Measurements from ENCODE around the gene TEDC1.

TEDC1 gene

GRCh38 chr14:105496831-105497591 lies 6.0 kb downstream of the TEDC1 start:
- DNase-seq (ENCODE audit: low read depth) = no peak

GRCh38 chr14:105497671-105498429 lies 6.8 kb downstream of the TEDC1 start:
- no peak for DNase-seq (ENCODE audit: low read depth)

- DNase-seq (ENCODE audit: low read depth) = no peak
These were observed 7.6 kb downstream of the TEDC1 start for GRCh38 chr14:105498430-105499255.

DNA sequence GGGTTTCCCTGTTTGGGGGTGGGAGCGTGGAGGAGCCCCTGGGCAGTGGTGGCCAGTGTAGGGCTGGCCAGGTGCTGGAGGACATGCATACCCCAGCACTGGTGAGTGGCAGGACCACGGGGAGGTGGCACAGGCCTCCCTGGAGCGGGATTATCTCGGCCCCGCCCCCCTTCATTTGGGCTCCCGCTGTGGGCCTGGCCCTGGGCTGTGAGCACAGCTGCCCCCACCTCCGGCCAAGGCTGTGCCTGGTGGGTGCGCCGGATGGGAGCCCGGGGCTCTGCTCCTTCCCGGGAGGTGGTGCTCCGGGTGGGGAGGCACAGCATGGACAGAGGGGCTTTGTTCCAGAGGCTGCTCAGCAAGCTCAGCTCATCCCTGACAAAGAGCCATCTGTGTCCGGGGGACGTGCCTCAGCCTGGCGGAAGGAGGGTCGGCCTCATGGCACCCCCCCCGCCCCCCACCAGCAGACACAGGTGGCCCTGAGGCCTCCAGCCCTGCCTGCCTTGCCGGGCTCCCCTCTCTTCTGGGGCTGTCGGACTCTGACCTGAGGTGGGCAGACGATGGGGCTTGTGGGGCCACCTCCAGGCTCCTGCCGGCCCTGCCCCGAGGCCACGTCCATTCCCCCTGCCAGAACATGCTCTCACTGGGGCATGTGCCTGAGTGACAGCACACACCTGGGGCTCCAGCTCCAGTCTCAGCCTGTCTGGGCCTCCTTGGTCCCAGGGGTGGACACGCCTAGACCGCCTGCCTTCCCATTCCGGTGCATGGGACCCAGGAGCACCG lies 8.4 kb downstream of the TEDC1 start:
- no peak for DNase-seq (ENCODE audit: low read depth)

DNA sequence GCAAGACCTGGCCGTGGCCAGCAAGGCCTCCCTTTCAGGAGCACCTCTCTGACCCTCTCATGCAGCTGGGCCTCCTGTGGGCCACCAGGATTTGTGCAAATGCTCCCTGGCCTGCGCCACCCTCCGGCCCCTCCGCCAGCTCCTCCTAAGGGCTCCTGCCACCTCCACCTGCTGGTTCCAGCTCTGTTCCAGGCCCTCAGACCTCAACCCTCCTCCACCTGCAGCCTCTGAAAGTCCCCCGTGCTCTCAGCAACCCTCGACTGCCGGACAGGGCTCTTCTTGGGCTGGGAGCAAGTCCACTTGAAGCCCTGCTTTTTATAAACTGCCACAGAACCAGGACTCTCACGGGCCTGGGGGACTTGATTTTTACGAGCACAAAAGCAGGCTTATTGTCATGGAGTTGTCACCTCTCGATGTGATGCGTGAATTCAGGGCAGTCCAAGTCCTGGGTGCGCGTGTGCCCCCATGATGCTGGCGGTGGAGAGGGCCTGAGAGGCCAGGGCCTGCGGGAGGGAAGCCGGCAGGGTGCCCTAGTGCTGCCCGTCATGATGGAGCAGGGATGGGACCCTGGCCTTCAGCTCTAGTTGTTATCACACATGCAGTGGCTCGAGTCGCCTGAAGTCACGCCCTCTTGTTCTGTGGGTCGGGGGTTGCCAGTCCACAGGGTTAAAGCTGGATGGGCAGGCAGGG lies 9.1 kb downstream of the TEDC1 start:
- no peak for DNase-seq (ENCODE audit: low read depth)

DNA sequence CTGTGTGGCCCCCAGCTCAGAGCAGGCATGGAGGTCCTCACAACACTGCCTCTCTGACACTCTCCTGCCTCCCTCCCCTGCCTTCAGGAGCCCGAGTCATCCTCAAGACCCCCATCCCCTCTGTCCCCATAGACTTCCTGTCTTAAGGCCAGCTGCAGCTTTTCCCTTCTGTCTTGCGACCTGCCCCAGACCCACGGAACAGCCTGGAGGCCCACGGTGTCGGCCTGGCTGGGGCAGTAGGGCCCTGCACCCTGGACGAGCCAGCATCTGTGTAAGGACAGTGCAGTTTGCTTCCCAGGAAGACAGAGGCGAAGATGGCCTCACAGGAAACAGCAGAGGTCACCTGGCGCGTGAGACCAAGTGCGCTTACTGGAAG lies 9.7 kb downstream of the TEDC1 start:
- no peak for DNase-seq (ENCODE audit: low read depth)

GRCh38 chr14:105501504-105502291 lies 10.7 kb downstream of the TEDC1 start:
- DNase-seq (ENCODE audit: low read depth) = no peak

DNA sequence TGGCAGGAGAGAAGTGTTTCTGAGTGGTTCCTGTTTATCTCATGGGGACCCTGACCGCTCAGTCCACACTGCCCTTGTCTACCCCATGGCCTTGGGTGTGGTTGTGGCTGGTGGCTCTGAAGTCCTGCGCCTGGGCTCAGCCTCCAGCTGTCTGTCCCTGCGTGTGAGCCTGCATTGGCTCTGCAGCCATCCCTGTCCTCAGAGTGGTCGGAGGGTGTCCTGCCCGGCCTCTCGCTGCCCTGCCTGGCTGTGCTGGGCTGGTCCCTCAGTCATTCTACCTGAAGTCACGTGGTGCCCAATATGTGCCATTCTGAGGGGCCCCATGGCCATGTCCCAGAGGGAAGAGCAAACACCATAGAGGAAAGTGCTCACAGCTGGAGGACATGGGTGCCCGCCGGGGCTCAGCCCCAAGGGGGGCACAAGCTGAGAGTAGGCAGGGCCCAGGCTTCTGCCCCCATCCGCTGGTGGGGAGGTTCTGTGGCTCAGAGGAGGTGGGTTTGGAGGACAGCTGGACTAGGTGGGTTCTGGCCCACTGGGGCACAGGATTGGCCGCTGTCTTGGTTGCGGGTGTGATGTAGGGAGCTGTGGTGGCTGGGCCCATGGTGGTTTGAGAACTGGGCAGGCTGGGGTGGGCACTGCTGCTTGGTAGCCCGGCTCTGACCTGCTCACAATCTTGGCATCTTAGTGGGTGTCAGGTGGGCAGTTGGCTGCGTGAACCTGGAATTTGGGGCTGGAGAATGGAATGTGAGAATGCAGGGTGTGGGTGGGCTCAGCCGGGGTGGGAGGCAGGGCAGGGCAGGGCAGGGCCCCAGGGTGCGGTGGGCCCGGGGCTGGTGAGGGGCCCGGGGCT lies 11.6 kb downstream of the TEDC1 start:
- DNase-seq (ENCODE audit: low read depth) = no peak

DNA sequence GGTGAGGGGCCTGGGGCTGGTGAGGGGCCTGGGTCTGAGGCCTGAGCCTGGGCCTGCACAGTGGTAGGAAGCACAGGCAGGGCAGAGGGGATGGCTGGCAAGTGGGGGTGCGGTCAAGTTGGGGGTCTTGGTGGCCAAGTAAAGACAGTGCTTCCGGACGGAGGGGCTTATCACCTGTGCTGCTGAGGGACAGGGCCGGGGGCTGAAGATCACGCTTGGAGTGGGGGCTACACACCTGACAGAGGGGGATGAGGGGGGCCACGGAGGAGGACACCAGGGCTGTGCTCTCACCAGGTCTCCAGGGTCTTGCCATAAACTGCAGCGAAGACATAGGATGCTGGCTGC lies 12.2 kb downstream of the TEDC1 start:
- no peak for DNase-seq (ENCODE audit: low read depth)

DNA sequence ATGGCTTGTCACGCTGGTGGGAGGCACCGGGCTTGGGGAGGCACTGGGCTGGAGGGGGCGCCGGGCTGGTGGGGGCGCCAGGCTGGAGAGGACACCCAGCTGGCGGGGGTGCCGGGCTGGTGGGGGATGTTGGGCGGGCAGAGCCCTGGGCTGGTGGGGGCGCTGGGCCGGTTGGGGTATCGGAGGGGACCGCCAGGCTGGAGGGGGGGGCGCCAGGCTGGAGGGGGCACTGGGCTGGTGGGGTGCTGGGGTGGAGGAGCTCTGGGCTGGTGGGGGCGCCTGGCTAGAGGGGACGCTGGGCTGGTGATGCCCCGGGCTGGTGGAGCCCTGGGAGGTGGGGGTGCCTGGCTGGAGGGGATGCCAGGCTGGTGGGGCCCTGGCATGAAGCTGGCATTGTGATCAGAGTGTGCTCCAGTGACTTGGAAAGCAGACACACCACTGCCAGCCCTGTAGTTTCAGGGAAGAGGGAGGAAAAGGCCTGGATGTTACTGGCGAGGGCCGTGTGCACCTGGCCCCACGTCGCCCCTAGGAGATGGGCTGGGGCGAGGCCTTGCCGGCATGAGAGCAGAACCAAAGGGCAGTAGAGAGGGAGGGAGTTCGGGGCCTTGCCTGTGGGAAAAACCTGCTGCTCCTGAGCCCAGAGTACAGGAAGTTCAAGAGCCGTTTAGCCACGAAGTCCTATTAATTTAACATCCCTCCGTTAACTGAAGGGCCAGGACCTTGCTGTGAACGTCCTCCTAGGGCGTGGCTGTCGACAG lies 13.1 kb downstream of the TEDC1 start:
- DNase-seq (ENCODE audit: low read depth) = no peak

- DNase-seq (ENCODE audit: low read depth) = no peak
These were observed 14.1 kb downstream of the TEDC1 start for GRCh38 chr14:105505101-105505500.

DNA sequence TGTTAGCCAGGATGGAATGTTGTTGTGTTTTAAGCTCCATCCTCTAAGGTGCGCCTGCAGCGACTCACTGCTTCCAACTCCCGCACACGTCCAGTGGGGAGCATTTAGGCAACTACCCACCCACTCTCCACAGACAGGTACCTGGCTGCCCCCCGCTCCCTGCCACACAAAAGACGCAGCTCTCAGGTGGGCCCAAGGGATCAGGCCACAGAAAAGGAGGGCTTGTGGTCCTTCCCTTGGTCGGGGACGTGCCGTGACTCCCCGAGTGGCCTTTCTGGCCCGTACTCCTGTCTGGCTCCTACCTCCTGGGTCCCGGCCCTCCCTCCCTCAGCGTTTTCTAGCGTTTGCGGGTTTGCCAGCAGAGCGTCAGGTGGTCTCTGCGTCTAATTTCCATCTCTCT lies 16.2 kb downstream of the TEDC1 start:
- no peak for DNase-seq (ENCODE audit: low read depth)

GRCh38 chr14:105508069-105508468 lies 17.0 kb downstream of the TEDC1 start:
- no peak for DNase-seq (ENCODE audit: low read depth)

- no peak for DNase-seq (ENCODE audit: low read depth)
These were observed 17.6 kb downstream of the TEDC1 start for GRCh38 chr14:105508601-105509000.

- DNase-seq (ENCODE audit: low read depth) = no peak
These were observed 26.1 kb downstream of the TEDC1 start for GRCh38 chr14:105517096-105517495.

- DNase-seq (ENCODE audit: low read depth) = no peak
These were observed 29.1 kb downstream of the TEDC1 start for GRCh38 chr14:105519946-105520698.

GRCh38 chr14:105525326-105525725 lies 34.3 kb downstream of the TEDC1 start:
- DNase-seq (ENCODE audit: low read depth) = no peak

All from activated T-cell treated with anti-CD3 and anti-CD28 coated beads for 48 hours (primary cell).